Esophagus squamous epithelium (tissue), 4 donors: Measurements from ENCODE around the gene KRTAP12-3.

Experiments used
- POLR2A ChIP-seq, 4 donors: fragments of 450-650 bp; IDR thresholded peaks; one replicate each; pipeline ENCODE4 v1.6.1; 2017; ENCODE audit warnings: antibody characterized with exemption in 4 of 4, mild to moderate bottlenecking in 4 of 4, moderate library complexity in 3 of 4
- TF ChIP-seq, protein P1 (sequence below), 6 experiments: fragments of 450-650 bp in 4 of 6; fragments of 200-600 bp in 2 of 6; sonication (generic) in 2 of 6; IDR thresholded peaks; one replicate each; pipeline ENCODE4 v1.5.1; 2016 to 2019; ENCODE audit warnings: antibody characterized with exemption in 6 of 6, mild to moderate bottlenecking in 4 of 6, moderate library complexity in 4 of 6

DNA sequence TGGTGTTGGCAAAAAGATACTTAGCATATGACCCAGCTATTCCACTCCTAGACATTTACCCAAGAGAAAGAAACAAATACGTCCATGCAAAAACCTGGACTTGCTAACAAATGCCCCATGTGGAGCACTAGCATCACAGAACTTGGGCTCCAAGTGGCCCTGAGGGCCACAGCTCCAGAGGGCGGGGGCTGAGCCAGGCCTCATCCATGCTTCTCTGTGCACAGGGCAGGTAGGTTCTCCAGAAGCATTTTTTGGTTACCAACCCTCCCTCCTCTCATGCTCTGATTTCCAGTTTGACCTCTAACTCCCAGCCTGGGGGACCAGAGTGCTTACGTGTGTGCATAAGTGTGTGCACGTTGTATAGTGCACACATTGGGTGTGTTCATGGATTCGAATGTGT is 7.0 kb downstream of the KRTAP12-3 start:
- TF ChIP-seq, protein P1, sequence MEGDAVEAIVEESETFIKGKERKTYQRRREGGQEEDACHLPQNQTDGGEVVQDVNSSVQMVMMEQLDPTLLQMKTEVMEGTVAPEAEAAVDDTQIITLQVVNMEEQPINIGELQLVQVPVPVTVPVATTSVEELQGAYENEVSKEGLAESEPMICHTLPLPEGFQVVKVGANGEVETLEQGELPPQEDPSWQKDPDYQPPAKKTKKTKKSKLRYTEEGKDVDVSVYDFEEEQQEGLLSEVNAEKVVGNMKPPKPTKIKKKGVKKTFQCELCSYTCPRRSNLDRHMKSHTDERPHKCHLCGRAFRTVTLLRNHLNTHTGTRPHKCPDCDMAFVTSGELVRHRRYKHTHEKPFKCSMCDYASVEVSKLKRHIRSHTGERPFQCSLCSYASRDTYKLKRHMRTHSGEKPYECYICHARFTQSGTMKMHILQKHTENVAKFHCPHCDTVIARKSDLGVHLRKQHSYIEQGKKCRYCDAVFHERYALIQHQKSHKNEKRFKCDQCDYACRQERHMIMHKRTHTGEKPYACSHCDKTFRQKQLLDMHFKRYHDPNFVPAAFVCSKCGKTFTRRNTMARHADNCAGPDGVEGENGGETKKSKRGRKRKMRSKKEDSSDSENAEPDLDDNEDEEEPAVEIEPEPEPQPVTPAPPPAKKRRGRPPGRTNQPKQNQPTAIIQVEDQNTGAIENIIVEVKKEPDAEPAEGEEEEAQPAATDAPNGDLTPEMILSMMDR (IDR thresholded peaks at IDR 0.05) = no peak
- no peak for TF ChIP-seq POLR2A (IDR thresholded peaks at IDR 0.05)
